Kidney (tissue), 14 donors: ENCODE results near the gene ARMC3. TPM values are rescaled to one million over a fixed set of nuclear protein-coding genes. Genes with fewer than 3 reads are reported as not detected.
"Not testable (repeated sequence)": the region's sequence is repeated elsewhere in the genome, so short reads cannot be mapped to it uniquely, and the experiment has no call there.

ENCODE experiments used
- DNase-seq, 5 donors: peaks; one replicate each; pipeline ENCODE4 v3.0.0-alpha.2; 2013 to 2020
- FAIRE-seq: peaks from 2 replicates; lab custom pipeline; 2012; peaks lifted over from hg19 to GRCh38; lab: Jason Lieb, UNC
- H3K27ac ChIP-seq, 2 donors: one replicate each; pipeline ENCODE4 v1.7.0; 2013; ENCODE audit warnings: low read depth in 2 of 2, low read length in 2 of 2, inconsistent platforms in 1 of 2
- H3K27me3 ChIP-seq: one replicate; pipeline ENCODE4 v1.7.1; 2013; ENCODE audit warnings: low read length, inconsistent platforms; ENCODE audit not compliant: control insufficient read depth, insufficient read depth
- H3K36me3 ChIP-seq, 3 donors: one replicate each; pipeline versions ENCODE4 v1.7.0 to v1.7.1; 2013; ENCODE audit warnings: low read length in 3 of 3, control low read depth in 1 of 3, inconsistent platforms in 1 of 3; ENCODE audit not compliant: insufficient read depth in 3 of 3, control insufficient read depth in 2 of 3
- H3K4me1 ChIP-seq, 3 donors: one replicate each; pipeline versions ENCODE4 v1.7.0 to v1.7.1; 2013; ENCODE audit warnings: low read length in 3 of 3, inconsistent platforms in 1 of 3, low read depth in 1 of 3; ENCODE audit not compliant: control insufficient read depth in 2 of 3, insufficient read depth in 2 of 3
- H3K4me3 ChIP-seq, 3 donors: one replicate each; pipeline versions ENCODE4 v1.7.0 to v1.8.1; 2013; ENCODE audit warnings: low read length in 3 of 3, control low read depth in 1 of 3, inconsistent platforms in 1 of 3
- H3K9ac ChIP-seq, 3 donors: one replicate each; pipeline versions ENCODE4 v1.7.0 to v1.7.1; 2013; ENCODE audit warnings: low read length in 3 of 3, control low read depth in 1 of 3, inconsistent platforms in 1 of 3
- H3K9me3 ChIP-seq, 3 donors: one replicate each; pipeline versions ENCODE4 v1.7.0 to v1.7.1; 2013; ENCODE audit warnings: low read length in 3 of 3, control low read depth in 1 of 3, inconsistent platforms in 1 of 3; ENCODE audit not compliant: control insufficient read depth in 2 of 3, insufficient read depth in 1 of 3
- intact Hi-C: fragments of 100-400 bp; cut with DNase I; formaldehyde crosslinking; loops from one replicate; pipeline ENCODE4 v1.11.1; 2022
- polyA plus RNA-seq: library from polyadenylated mRNA; stranded (reverse); fragments of 350-450 nt; fragmentation: Illumina TruSeq; extraction: RNeasy Lipid Tissue Mini Kit (QIAGEN cat#74804); gene quantifications from one replicate; pipeline ENCODE4 v1.2.3, GENCODE V29; 2014; ENCODE audit warnings: low read depth, low replicate concordance; ENCODE audit not compliant: insufficient read depth
- total RNA-seq: library from RNA; stranded (reverse); fragmentation: NEBNext Ultra II Directional; extraction: Animal tissue kit (Norgen Biotek cat#: 25700); gene quantifications from one replicate; pipeline ENCODE4 v1.2.1, GENCODE V29; 2021
- TF ChIP-seq, protein P1 (sequence below): IDR thresholded peaks from 3 replicates; pipeline ENCODE4 v1.5.1; 2012; ENCODE audit warnings: mild to moderate bottlenecking, moderate library complexity, borderline replicate concordance; ENCODE audit not compliant: insufficient read depth; ENCODE audit errors: extremely low read depth
- donor health status: control.
- donor health status: control.
- donor health status: control.
- donor health status: control.
- donor health status: control.
- donor health status: DM: yes; HTN: yes; CAD: no.
- donor health status: Normal renal cell carcinoma (clear cell type).

The ARMC3 gene
- total and polyA plus RNA-seq, 2 donors from 2014 or later = 0.60 to 5.5 TPM

DNA sequence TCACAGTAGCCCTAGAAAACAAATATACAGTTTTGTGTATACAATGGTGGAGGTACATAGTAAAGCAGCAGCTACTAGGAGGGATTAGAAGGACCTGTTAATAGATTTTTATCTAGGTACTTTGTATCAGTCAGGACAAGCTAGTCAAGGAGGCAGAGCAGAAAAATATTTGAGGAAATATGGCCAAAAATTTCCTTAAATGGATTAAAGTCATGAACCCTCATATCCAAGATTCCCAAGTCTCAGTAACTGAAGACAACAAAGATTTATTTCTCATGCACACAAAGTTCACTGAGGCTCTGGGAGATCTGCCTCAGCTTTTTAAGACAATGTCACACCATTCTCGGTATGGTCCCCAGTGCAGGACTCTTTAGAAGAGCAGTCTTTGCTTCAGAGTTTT is 28.1 kb upstream of the ARMC3 start:
- intact Hi-C loops = no loop called here
- peaks cover 0 to 8% (median 0%) of the 10 kb centered on the region in 3 donors for H3K9me3 ChIP-seq
- no peak overlapping the region for H3K9ac ChIP-seq
- no peak overlapping the region for H3K27ac ChIP-seq
- no peak for DNase-seq
- no peak overlapping the region for H3K4me3 ChIP-seq
- H3K4me1 ChIP-seq = no peaks in the 10 kb centered on the region
- TF ChIP-seq, protein P1, sequence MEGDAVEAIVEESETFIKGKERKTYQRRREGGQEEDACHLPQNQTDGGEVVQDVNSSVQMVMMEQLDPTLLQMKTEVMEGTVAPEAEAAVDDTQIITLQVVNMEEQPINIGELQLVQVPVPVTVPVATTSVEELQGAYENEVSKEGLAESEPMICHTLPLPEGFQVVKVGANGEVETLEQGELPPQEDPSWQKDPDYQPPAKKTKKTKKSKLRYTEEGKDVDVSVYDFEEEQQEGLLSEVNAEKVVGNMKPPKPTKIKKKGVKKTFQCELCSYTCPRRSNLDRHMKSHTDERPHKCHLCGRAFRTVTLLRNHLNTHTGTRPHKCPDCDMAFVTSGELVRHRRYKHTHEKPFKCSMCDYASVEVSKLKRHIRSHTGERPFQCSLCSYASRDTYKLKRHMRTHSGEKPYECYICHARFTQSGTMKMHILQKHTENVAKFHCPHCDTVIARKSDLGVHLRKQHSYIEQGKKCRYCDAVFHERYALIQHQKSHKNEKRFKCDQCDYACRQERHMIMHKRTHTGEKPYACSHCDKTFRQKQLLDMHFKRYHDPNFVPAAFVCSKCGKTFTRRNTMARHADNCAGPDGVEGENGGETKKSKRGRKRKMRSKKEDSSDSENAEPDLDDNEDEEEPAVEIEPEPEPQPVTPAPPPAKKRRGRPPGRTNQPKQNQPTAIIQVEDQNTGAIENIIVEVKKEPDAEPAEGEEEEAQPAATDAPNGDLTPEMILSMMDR = no peak
- no peaks in the 10 kb centered on the region for H3K27me3 ChIP-seq
- H3K36me3 ChIP-seq = no peaks in the 10 kb centered on the region
- FAIRE-seq = no peak

DNA sequence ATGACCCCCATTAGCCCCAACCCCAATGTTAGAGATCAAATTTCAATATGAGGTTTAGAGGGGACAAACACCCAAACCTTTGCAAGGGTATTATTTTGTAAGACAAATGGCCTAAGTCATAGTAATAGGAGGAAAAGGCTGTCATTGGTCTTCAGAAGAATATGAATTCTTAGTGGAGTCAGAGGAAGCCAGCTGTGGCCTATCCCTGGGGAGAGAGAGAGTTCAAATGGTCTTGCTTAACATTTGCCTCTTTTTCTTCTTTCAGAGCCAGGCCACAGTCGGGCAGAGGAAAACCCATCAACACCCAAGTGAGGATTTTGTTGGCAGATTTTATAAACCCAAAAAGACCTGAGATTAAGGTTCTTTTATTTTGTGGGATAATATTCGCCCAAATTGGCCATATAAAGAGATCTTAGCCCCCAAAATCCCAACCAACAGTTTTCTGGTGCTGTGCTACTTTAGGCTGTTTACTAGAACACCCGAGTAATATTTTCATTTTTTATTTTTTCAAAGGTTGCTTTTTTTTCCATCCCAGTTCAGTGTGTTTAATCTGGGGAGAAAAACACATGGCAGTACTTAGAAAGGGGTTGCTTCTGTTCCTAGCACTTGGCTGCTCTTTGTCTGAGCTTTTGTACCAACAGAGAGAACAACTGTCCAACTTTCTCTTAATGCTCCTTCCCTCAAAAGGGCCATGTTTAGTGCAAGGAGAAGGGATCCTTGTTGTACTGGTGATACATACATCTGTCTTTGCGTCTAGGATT is 26.8 kb upstream of the ARMC3 start:
- Histone ChIP-seq H3K27ac (no peak overlapping the region), H3K27me3 (no peaks in the 10 kb centered on the region), H3K9ac (no peak overlapping the region), H3K36me3 (no peaks in the 10 kb centered on the region), H3K9me3 (peaks cover 0 to 8% (median 0%) of the 10 kb centered on the region in 3 donors), H3K4me1 (no peaks in the 10 kb centered on the region), H3K4me3 (no peak overlapping the region)
- no peak for FAIRE-seq
- intact Hi-C loops = no loop called here
- no peak for DNase-seq
- TF ChIP-seq, protein P1 = no peak

DNA sequence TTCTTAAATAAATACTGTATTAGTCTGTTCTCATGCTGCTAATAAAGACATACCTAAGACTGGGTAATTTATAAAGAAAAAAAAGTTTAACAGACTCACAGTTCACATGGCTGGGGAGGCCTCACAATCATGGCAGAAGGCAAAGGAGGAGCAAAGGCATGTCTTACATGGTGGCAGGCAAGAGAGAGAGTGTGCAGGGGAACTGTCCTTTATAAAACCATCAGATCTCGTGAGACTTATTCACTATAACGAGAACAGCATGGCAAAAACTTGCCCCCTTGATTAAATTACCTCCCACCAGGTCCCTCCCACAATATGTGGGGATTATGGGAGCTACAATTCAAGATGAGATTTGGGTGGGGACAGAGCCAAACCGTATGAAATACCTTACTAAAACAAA is 25.7 kb upstream of the ARMC3 start:
- H3K27ac ChIP-seq, H3K4me1 ChIP-seq, FAIRE-seq, intact Hi-C loops, H3K36me3 ChIP-seq, H3K27me3 ChIP-seq, DNase-seq, H3K9me3 ChIP-seq, H3K9ac ChIP-seq, H3K4me3 ChIP-seq: not testable (repeated sequence)

DNA sequence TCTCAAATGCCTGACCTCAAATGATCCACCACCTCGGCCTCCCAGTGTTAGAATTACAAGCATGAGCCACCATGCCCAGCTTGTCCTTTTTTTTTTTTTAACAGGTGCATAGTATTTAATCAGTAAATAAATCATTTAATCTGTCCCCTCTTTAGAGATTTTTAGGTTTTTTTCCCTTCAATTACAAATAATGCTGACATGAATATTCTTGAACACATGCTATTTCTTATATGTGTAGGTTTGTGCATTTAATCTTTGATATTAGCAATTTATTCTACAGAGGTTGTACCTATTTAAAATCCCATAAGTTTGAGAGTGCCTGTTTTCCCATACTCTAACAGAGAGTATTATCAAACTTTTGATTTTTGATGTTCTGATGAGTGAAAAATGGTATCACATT is 24.2 kb upstream of the ARMC3 start:
- Histone ChIP-seq H3K36me3 (no peaks in the 10 kb centered on the region), H3K4me1 (no peaks in the 10 kb centered on the region), H3K9me3 (peaks cover 0 to 11% (median 0%) of the 10 kb centered on the region in 3 donors), H3K9ac (no peak overlapping the region), H3K27ac (no peak overlapping the region), H3K4me3 (no peak overlapping the region), H3K27me3 (no peaks in the 10 kb centered on the region)
- FAIRE-seq (no peak), DNase-seq (no peak)
- intact Hi-C loops = no loop called here
- TF ChIP-seq, protein P1 = no peak
